Measurements from ENCODE around the gene MSANTD7. TPM values are rescaled to one million over a fixed set of nuclear protein-coding genes. Genes with fewer than 3 reads are reported as not detected.
"Not testable (repeated sequence)": the region's sequence is repeated elsewhere in the genome, so short reads cannot be mapped to it uniquely, and the experiment has no call there.

Gene MSANTD7
- total RNA-seq, result 10 to 100 TPM; 25.4 to 30.3 TPM

DNA sequence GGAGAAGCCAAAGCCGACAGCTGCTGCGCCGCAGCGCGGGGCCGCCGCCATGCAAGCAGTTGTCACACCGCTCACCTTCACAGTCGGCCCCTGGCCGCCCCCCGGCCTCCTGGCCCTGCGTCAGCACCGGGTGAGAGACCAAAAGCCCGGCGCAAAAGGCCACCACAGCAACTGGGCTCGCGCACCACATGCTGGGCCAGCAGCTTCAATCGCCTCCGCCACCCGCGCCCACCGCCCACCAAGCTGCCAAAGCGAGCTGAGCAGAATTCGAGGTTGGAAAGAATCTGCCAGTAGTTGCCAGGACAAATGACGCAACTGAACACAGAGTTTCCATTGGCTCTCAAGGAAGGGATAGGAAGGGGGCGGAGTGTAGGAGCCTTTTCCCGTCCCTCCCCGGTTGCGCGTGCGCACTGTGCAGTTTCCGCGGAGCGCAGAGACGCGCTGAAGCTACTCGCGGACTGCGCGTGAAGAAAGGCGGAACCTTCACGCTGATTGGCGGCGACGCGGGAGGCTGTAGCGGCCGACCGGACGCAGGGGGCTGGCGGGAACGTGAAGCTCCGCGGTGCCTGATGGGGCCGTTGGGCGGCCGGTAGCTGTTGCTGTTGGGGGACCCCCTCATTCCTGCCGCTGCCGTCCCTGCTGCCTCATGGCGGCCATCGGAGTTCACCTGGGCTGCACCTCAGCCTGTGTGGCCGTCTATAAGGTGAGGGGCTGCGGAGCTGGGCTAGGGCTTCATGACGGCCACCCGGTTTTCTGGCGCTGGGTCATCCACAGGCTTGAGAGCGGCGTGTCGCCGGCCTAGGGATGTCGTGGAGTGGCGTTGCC is at the start of gene MSANTD7, which contains the start of the genes CDNF and HSPA14:
Gene MSANTD7, plus strand, starts transcription at position 550 of the 825 bp plus-strand sequence. CDS start 3,979 bp downstream, outside the sequence.
Gene CDNF, minus strand, starts transcription at position 281 of the 825 bp plus-strand sequence. Its CDS starts 91 bp downstream, at position 190.
Gene HSPA14, plus strand, starts transcription at position 550 of the 825 bp plus-strand sequence. Its CDS starts 97 bp downstream, at position 647.
- Mint-ChIP-seq H3K27ac (peak within 1 kb of the TSS; percentile 91 to 93), H3K4me1 (ENCODE audit: low read depth in 2 of 2) (peaks cover 13 to 23% of the 10 kb centered on the region in 2 donors), H3K36me3 (peaks cover 14% of the 10 kb centered on the region), H3K27me3 (no peaks in the 10 kb centered on the region), H3K9me3 (no peaks in the 10 kb centered on the region), H3K4me3 (peak within 1 kb of the TSS; percentile 94)
- peak; percentile 99 for DNase-seq (ENCODE audit: low spot score)
- ATAC-seq, result peak; percentile 96 to 98

GRCh38 chr10:14798636-14799035 is 39.5 kb upstream of the MSANTD7 start:
- ATAC-seq, result no peak

DNA sequence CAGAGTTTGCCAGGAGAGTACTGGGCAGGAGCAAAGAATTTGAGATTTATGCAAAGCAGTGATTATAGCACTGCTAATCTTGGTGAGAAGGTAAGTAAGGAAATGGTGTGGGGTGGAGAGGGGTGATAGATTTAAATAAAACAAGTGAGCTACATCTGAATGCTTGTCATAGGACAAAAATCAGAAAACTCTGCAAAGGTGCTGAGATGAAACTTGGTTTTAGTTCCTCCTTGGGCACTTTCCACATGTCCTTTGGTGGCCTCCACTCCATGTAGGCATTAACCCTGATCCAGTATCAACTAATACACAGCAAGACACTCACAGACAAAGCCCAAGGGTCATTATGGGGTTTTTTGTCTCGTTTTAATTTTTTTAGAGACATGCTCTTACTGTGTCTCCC is 37.7 kb upstream of the MSANTD7 start:
- H3K4me1 Mint-ChIP-seq (ENCODE audit: low read depth in 2 of 2), result peaks cover 0 to 3% of the 10 kb centered on the region in 2 donors
- no peaks in the 10 kb centered on the region for H3K36me3 Mint-ChIP-seq

More at GRCh38 chr10:14798636-14799035, 39.5 kb upstream of the MSANTD7 start:
- H3K27ac Mint-ChIP-seq, result no peak overlapping the region
- no peaks in the 10 kb centered on the region for H3K9me3 Mint-ChIP-seq
- H3K4me3 Mint-ChIP-seq, result no peak overlapping the region
- DNase-seq (ENCODE audit: low spot score), result no peak
- peaks cover 0 to 2% of the 10 kb centered on the region in 2 donors for H3K27me3 Mint-ChIP-seq
- H3K4me1 Mint-ChIP-seq (ENCODE audit: low read depth in 2 of 2), result peaks cover 0 to 3% of the 10 kb centered on the region in 2 donors
- no peaks in the 10 kb centered on the region for H3K36me3 Mint-ChIP-seq

GRCh38 chr10:14801723-14802122 is 36.4 kb upstream of the MSANTD7 start:
- Mint-ChIP-seq H3K9me3 (no peaks in the 10 kb centered on the region), H3K27me3 (peaks cover 0 to 2% of the 10 kb centered on the region in 2 donors), H3K4me3 (no peak overlapping the region), H3K27ac (no peak overlapping the region), H3K36me3 (no peaks in the 10 kb centered on the region), H3K4me1 (ENCODE audit: low read depth in 2 of 2) (peaks cover 0 to 3% of the 10 kb centered on the region in 2 donors)
- DNase-seq (ENCODE audit: low spot score) (no peak), ATAC-seq (no peak)

More for the DNA sequence above, 37.7 kb upstream of the MSANTD7 start:
- no peak overlapping the region for H3K4me3 Mint-ChIP-seq
- H3K27me3 Mint-ChIP-seq, result peaks cover 0 to 2% of the 10 kb centered on the region in 2 donors
- DNase-seq (ENCODE audit: low spot score), result no peak
- H3K27ac Mint-ChIP-seq, result no peak overlapping the region
- no peak for ATAC-seq
- H3K9me3 Mint-ChIP-seq, result no peaks in the 10 kb centered on the region

DNA sequence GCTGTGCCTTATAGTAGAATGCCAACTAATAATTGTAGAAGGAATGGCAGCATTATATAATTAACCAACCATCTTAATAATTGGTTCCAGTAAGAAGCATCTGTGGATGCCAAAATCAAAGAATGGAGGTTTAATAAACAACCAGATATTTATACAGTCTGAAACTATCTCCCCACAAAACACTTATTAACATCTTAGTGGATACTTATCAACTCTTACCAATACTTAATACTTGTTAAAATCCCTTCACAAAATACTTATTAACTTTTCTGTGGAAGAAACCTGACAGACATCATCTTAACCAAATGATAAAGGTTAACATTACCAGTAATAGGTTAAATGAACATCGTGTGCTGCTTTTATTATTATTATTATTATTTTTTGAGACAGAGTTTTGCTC is 34.3 kb upstream of the MSANTD7 start:
- DNase-seq (ENCODE audit: low spot score), result no peak
- Mint-ChIP-seq H3K27ac (no peak overlapping the region), H3K4me1 (ENCODE audit: low read depth in 2 of 2) (no peaks in the 10 kb centered on the region), H3K27me3 (no peaks in the 10 kb centered on the region), H3K4me3 (no peak overlapping the region), H3K36me3 (no peaks in the 10 kb centered on the region), H3K9me3 (no peaks in the 10 kb centered on the region)
- no peak for ATAC-seq

GRCh38 chr10:14806318-14806717 is 31.8 kb upstream of the MSANTD7 start:
- Mint-ChIP-seq H3K27me3 (no peaks in the 10 kb centered on the region), H3K4me3 (no peak overlapping the region), H3K36me3 (no peaks in the 10 kb centered on the region), H3K27ac (no peak overlapping the region), H3K4me1 (ENCODE audit: low read depth in 2 of 2) (no peaks in the 10 kb centered on the region), H3K9me3 (no peaks in the 10 kb centered on the region)
- ATAC-seq (no peak), DNase-seq (ENCODE audit: low spot score) (no peak)

DNA sequence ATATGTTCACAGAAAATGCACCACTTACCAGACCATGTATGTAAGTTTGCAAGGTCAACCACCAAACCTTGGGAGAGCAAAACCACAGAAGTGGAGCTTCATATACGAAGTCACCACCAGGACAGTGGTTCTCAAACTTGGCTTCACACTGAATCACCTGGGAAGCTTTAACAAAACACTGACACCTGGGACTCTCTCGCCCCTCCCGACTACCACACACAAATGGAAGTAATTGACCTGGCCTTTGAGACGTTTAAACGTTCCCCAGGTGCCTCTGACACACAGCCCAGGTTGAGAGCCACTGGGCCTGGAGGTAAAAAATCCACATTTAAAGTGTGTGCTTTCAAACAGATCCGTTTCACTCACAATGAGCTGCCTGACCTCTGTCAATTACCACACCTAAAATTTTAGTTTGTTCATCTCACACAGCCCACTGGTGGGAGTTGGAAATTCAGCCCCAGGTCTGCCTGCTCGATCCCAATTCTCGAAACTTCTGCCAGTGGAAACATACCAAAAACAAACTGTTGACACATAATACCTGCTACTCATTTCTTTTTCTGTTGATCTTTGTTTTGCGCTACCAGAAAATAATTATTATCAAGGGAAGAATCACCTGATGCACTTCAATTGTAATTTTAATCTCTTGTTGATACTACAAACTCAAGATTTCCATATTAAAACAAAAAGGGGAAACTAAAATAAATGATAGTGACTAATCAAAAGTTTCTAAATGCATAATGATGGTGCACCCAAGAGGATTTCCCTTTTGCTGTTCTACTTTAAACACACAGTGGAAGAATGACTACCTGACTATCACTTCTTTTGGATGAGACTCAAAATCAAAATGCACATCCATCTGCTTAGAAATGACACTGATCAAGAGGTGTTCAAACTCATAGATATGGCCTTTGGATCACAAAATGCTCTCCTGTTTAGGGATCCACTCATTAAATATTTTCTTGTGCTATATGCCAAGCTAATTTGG is 26.8 kb upstream of the MSANTD7 start:
- Mint-ChIP-seq H3K9me3 (no peaks in the 10 kb centered on the region), H3K4me1 (ENCODE audit: low read depth in 2 of 2) (peaks cover 0 to 4% of the 10 kb centered on the region in 2 donors), H3K4me3 (no peak overlapping the region), H3K36me3 (no peaks in the 10 kb centered on the region), H3K27ac (peak overlapping the region in 1 of 2 donors; percentile 83), H3K27me3 (no peaks in the 10 kb centered on the region)
- no peak for ATAC-seq
- DNase-seq (ENCODE audit: low spot score), result no peak

DNA sequence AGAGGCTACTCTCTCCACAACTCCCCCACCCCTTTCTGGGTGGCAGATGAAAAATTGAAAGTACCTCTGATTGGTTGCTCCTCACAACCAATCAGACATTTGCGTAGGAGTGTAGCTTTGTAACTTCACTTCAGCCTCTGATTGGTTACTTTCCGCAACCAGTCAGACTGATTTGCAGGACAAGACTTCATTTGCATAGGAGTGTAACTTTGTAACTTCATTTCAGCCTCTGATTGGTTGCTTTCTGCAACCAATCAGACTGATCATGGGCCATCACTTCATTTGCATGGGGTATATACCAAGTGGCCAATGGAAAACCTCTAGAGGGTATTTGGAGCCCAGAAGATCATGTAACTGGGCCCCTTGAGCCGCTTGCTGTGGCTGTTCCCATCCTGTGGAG is 25.8 kb upstream of the MSANTD7 start:
- ATAC-seq (peak; percentile 59 to 69), DNase-seq (ENCODE audit: low spot score) (no peak)
- Mint-ChIP-seq H3K4me3 (peak overlapping the region; percentile 26), H3K27me3 (no peaks in the 10 kb centered on the region), H3K27ac (peak overlapping the region in 1 of 2 donors; percentile 83), H3K4me1 (ENCODE audit: low read depth in 2 of 2) (peaks cover 0 to 4% of the 10 kb centered on the region in 2 donors), H3K9me3 (no peaks in the 10 kb centered on the region), H3K36me3 (no peaks in the 10 kb centered on the region)

DNA sequence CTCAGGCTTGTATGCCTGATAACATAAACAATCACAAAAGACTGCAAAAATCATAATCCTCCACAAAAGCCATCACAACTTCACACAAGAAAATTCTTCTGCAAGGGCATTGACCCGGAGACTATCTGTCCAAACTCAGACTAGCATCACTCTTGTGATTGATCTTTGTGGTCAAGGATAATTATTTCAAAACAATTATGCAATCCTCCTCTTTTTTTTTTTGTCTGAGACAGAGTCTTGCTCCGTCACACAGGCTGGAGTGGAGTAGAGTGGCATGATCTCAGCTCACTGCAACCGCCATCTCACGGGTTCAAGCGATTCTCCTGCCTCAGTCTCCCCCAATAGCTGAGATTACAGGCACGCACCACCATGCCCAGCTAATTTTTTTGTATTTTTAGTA is 22.4 kb upstream of the MSANTD7 start:
- H3K9me3 Mint-ChIP-seq, result no peaks in the 10 kb centered on the region
- DNase-seq (ENCODE audit: low spot score) (no peak), ATAC-seq (no peak)
- no peaks in the 10 kb centered on the region for H3K36me3 Mint-ChIP-seq
- H3K4me1 Mint-ChIP-seq (ENCODE audit: low read depth in 2 of 2), result peaks cover 0 to 4% of the 10 kb centered on the region in 2 donors
- H3K27ac Mint-ChIP-seq, result peak overlapping the region in 1 of 2 donors; percentile 14
- H3K4me3 Mint-ChIP-seq, result no peak overlapping the region
- no peaks in the 10 kb centered on the region for H3K27me3 Mint-ChIP-seq

GRCh38 chr10:14816717-14817116 is 21.4 kb upstream of the MSANTD7 start:
- H3K27me3 Mint-ChIP-seq; H3K36me3 Mint-ChIP-seq; H3K9me3 Mint-ChIP-seq; DNase-seq (ENCODE audit: low spot score); H3K4me3 Mint-ChIP-seq; H3K4me1 Mint-ChIP-seq (ENCODE audit: low read depth in 2 of 2); H3K27ac Mint-ChIP-seq; ATAC-seq: not testable (repeated sequence)

GRCh38 chr10:14820010-14820774 is 17.9 kb upstream of the MSANTD7 start:
- no peak for DNase-seq (ENCODE audit: low spot score)
- Mint-ChIP-seq H3K4me3 (no peak overlapping the region), H3K27ac (no peak overlapping the region), H3K27me3 (no peaks in the 10 kb centered on the region), H3K9me3 (no peaks in the 10 kb centered on the region), H3K36me3 (no peaks in the 10 kb centered on the region), H3K4me1 (ENCODE audit: low read depth in 2 of 2) (peaks cover 4 to 6% of the 10 kb centered on the region in 2 donors)
- no peak for ATAC-seq

GRCh38 chr10:14820775-14821154 is 17.3 kb upstream of the MSANTD7 start:
- Mint-ChIP-seq H3K4me3 (no peak overlapping the region), H3K4me1 (ENCODE audit: low read depth in 2 of 2) (peaks cover 4 to 6% of the 10 kb centered on the region in 2 donors), H3K36me3 (no peaks in the 10 kb centered on the region), H3K27me3 (peaks cover 0 to 1% of the 10 kb centered on the region in 2 donors), H3K27ac (no peak overlapping the region), H3K9me3 (no peaks in the 10 kb centered on the region)
- ATAC-seq, result no peak
- DNase-seq (ENCODE audit: low spot score), result no peak
